ENCODE results near the gene DLK1.

Gene DLK1

GRCh38 chr14:100736269-100737180 is 9.8 kb downstream of the DLK1 start:
- DNase-seq, result peak; percentile 14

DNA sequence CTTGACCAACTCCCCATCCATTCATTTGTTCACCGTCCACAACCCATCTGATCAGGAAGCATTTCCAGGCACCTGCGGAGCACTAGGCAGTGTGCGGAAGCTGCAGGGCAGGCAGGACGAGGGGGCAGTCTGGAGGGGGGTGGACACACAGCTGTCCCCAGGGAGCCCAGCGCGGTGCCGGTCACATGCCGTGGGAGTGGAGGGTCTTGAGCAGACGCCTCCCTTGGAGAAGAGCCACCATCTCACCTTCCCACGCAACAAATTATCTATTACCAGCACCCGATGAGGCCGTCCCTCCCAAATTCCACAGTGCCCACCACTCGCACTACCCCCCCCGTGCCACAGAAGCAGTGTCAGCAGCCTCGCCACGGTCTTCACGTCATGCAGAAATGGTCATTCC is 10.8 kb downstream of the DLK1 start:
- peak; percentile 27 for DNase-seq

GRCh38 chr14:100738269-100738691 is 11.6 kb downstream of the DLK1 start:
- peak; percentile 37 for DNase-seq

GRCh38 chr14:100738704-100739131 is 12.0 kb downstream of the DLK1 start:
- DNase-seq, result peak; percentile 52

DNA sequence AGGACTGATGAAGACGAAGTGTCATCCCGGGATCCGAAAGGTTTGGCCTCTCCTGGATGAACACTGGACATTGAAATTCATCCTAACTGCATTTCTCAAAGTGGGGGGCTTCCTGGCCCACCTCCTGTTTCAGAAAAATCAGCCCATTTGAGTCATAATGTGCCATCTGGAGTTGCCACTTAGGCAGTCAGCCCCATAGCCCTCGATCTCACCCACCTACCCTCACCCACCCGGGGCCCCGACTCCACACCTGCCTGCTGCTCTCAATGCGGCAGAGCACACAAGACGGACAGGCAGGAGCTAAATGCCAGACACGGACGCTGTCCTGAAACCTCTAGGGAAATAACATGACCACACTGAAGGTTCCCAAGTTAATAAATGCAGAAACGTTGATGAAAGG is 12.6 kb downstream of the DLK1 start:
- peak; percentile 42 for DNase-seq

DNA sequence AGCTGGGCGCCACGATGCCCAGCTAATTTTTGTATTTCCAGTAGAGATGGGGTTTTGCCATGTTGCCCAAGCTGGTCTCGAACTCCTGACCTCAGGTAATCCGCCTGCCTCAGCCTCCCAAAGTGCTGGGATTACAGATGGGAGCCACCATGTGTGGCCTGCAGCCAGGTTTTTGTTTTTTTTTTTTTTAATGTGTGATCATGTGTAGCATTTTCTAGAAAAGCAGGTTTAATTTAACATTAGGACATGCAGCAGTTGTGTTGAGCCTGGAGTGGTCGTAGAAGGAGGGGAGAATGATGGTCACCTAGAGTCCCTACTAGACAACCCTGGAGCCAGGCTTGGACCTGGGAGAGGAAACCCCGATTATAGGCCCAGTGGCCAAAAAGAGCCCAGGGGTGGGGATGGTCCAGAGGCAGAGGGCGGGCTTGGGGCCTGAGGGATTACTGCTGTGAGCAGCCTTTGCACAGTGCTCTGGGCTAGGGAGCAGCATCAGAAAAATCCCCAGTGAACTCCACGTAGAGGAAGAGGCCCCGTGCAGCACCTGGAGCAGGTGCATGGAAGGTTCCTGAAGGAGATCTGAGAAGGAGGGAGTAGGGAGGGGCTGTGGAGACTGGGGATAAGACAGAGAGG is 13.6 kb downstream of the DLK1 start:
- DNase-seq, result peak; percentile 36

- no peak for DNase-seq
Measured at GRCh38 chr14:100740929-100741328, 14.2 kb downstream of the DLK1 start.

GRCh38 chr14:100741966-100742365 is 15.3 kb downstream of the DLK1 start:
- peak; percentile 10 for DNase-seq

DNA sequence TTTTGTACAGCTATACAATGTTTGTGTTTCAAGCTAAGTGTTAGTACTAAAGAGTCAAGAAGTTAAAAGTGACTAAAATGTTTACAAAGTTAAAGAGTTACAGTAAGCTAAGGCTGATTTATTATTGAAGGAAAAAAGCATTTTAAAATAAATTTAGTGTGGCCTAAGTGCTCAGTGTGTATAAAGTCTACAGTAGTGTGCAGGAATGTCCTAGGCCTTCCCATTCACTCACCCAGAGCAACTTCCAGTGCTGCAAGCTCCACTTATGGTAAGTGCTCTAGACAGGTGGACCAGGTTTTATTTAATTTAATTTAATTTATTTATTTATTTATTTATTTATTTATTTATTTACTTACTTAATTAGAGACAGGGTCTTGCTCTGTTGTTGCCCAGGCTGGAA is 19.6 kb downstream of the DLK1 start:
- DNase-seq, result no peak

DNA sequence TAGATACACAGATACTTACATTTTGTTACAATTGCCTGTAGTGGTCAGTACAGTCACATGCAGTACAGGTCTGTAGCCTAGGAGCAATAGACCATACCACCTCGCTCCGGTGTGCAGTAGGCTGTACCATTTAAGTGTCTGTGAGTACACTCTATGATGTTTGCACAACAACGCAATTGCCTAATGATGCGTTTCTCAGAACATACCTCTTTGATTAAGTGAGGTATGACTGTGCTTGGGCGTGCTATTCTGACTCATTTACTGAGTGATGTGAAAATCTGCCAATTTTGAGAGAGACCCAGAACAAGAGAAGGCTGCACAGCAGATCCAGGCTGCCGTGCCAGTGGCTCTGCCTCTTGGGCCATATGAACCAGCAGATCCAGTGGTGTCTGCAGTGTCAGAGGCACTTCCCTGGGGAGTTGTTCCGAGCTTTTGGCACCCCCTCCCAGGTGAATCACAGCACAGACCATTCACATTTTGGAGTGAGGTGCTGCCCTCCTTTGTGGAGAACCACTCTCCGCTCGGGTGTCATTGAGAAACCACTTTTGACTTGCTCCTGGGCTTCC is 20.4 kb downstream of the DLK1 start:
- DNase-seq, result peak; percentile 39

DNA sequence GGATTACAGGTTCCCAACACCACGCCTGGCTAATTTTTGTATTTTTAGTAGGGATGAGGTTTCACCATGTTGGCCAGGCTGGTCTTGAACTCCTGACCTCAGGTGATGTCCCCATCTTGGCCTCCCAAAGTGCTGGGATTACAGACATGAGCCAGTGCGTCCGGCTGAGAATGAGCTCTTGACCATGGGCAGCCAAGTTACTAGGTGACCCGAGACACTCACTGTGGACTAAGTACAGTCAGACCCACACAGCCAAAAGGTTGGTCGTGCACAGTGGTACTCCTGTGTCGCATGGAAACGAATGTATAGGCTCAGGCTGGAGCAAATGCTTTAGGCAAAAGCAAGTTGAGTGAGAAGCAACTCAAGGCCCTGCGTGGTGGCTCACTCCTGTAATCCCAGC is 21.0 kb downstream of the DLK1 start:
- DNase-seq, result peak; percentile 37

GRCh38 chr14:100748403-100748802 is 21.7 kb downstream of the DLK1 start:
- DNase-seq, result peak; percentile 28

GRCh38 chr14:100748944-100749343 is 22.3 kb downstream of the DLK1 start:
- peak; percentile 44 for DNase-seq

DNA sequence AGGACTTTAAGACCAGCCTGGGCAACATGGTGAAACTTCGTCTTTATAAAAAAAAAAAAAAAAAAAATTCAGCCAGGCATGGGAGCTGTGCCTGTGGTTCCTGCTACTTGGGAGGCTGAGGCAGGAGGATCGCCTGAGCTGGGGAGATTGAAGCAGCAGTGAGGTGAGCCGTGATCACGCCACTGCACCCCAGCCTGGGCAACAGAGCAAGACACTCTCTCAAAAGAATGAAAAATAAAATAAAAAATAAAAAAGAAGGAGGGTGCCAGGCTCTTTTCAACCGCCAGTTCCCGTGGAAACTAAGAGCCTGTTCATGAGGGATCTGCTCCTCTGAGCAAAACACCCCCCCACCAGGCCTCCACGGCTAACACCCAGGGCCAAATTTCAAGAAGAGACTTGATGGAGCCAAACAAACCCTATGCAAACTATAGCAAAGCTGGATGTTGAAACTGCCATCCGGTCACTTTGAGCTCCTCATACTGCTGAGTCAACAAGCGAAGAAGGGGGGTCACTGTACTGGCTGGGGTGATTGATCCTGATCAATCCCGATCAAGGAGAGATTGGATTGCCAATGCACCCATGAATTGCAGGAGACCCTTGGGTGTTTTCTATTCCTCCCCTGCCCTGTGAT is 23.4 kb downstream of the DLK1 start:
- DNase-seq, result peak; percentile 5

DNA sequence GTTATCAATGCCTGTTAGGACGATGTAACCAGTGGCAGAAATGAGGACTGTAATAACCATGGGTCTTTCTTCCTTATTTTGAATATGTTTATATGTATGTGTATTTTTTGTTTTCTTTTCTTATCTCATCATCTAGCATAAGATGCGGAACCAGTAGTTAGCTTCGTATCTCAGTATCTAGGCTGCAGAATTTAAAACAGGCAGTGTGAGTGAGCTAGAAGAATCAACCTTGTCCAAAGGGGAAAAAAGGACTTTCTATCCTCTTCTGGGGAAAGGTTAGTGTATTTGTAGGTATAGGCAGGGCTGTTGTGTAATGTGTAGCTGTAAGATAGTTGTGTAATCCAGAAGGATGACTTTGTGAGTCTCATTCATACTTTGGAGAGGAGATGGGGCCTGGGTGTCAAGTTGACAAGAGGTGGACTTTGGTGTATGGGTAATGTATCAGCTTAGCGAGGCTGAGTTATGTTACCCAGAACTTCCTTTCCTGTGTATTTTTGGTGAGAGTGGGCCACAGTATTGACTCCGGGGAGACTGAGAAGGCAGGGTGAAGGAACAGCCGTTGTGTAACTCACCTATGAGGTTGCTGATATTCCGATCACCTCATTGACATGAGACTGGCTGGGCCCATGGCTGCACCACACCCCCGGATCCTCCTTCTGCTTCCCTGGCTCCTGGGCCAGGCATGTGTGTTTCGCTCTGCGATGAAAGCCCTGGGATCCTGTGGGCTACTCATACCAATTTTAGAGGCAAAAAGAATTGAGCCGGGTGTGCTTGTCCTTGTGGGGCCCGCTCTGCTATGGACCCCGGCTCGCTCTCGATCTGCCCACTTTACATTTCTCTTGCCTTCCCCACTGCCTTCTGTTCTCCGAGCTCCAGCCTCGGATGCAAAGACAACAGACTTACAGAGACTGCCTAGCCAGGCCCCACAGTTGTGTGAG is 24.3 kb downstream of the DLK1 start:
- peak; percentile 46 for DNase-seq

DNA sequence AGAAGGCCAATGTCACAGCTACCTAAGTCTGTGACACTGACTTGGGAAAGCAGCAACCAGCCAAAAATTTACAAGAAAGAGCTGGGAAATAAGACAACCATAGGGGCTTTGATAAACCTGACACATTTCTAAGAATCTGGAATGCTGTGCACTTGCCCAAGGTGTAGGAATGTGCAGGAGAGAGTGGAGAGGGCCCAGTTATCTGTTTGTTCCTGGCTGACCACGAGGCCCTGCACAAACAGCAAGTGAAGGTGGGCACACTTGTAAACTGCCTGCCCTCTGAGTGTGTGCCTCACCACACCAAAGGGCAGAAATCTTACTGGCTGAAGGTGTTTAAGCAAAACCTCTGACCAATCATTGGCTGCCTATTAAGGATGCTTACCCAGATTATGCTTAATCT is 27.3 kb downstream of the DLK1 start:
- peak; percentile 1 for DNase-seq

- DNase-seq, result no peak
Measured at GRCh38 chr14:100755649-100756048, 29.0 kb downstream of the DLK1 start.

DNA sequence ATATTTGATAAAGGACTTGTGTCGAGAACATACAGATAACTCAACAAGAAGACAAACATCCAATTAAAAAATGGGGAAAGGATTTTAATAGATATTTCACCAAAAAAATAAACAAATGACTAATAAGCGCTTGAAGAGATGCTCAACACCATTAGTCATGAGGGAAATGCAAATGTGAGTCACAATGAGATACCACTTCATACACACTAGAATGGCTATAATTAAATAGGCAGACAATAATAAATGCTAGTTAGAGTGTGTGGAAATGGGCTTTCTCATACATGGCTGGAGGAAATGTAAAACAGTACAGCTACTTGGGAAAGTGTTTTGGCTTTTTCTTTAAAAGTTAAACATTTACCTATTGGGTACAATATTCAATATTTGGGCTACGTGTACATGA is 34.8 kb downstream of the DLK1 start:
- DNase-seq, result no peak

GRCh38 chr14:100762089-100762515 is 35.4 kb downstream of the DLK1 start:
- DNase-seq, result no peak

DNA sequence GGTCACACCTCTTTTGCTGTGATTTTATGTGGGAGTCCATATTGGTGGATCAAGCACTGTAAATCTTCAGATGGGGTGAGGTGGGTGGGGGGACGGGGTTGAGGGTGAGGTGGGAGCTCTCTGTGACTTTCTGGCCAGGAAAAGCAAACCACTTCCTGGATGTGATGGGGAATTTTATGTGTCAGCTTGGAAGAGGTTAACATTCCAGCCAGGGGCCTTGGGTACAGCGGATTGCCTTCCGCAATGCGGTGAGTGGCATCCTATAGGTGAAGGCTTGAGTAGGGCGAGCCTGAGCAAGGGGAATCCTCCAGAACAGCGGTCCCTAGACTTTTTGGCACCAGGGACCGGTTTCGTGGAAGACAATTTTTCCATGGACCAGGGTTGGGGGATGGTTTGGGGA is 36.2 kb downstream of the DLK1 start:
- DNase-seq, result peak; percentile 49

DNA sequence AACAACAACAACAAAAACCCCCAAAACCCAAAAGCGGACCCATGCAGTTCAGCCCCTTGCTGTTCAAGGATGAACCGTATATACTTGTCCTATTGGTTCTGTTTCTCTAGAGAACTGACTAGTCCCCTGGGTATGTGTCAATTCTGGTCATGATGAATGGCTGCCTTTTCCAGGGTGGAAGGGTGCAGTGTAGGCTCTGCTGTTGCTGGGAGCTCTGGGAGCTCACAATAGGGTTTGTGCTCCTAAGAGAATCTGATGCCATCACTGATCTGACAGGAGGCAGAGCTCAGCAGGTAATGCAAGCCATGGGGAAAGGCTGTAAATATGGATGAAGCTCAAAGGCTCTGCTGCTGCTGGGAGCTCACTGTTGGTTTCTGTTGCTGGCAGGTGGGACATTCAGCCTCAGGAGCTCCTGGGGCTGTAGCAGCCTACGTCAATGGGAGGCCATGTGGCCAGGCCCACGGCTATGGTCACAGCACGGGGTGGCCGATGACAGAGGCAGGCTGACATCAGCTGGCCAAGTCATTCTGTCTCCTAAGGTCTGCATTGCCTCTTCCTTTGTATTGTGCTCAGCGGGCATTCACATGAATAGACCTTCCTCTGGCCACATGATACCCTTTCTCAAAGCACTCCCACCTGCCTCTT is 37.9 kb downstream of the DLK1 start:
- DNase-seq, result peak; percentile 42

DNA sequence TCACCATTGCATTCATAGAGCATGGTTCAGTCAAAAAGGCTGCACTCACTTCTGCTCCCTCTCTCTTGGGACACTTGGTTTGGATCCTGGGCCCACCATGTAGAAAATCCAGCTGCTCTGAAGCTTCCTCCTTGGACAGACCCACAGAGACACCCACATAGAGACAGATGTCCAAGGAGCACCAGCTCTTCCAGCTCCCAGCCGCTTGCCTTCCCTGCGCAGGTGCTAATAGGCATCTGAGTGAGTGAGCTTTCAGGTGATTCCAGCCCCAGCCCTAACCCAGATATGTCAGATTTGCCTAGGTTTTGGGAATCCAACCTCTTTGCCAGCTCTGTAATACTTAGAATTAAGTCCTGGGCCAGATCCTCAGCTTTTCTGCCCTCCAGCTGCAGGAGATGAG is 38.6 kb downstream of the DLK1 start:
- DNase-seq, result peak; percentile 28

All from activated effector memory CD4-positive, alpha-beta T cell treated with anti-CD3 and anti-CD28 coated beads, Interleukin-2, amount 50 U/mL, for 16 hours (primary cell).